Loucy (cell line): ENCODE results near the gene C1QTNF12.

Experiments used
- EZH2phosphoT487 ChIP-seq: fragments of 200-600 bp; IDR thresholded peaks from 2 replicates; pipeline ENCODE4 v1.6.1; 2018; ENCODE audit warnings: antibody characterized with exemption, mild to moderate bottlenecking, moderate library complexity, borderline replicate concordance
- TF ChIP-seq, protein P1 (sequence below): fragments of 200-600 bp; sonication (generic); conservative IDR thresholded peaks from 2 replicates; pipeline ENCODE4 v1.5.1; 2014; ENCODE audit warnings: mild to moderate bottlenecking, antibody characterized with exemption, low read length

DNA sequence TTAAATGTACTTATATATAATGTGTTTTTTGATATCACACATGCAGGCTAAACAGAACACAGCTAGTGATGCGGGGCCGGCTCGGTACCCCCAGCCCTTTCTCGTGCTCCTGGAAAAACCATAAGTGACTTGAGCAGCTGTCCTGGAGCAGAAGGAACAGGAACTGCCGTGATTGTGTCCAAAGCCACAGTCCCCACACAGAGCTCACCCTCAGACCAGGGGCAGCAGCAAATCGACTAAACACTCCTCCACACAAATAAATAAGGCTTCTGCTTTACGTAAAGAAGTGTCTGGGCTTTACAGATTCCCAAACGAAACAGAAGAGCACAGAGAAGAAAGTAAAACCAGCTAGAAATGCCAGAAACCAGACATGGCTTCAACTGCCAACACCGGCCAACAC is 17.5 kb upstream of the C1QTNF12 start:
- TF ChIP-seq, protein P1, sequence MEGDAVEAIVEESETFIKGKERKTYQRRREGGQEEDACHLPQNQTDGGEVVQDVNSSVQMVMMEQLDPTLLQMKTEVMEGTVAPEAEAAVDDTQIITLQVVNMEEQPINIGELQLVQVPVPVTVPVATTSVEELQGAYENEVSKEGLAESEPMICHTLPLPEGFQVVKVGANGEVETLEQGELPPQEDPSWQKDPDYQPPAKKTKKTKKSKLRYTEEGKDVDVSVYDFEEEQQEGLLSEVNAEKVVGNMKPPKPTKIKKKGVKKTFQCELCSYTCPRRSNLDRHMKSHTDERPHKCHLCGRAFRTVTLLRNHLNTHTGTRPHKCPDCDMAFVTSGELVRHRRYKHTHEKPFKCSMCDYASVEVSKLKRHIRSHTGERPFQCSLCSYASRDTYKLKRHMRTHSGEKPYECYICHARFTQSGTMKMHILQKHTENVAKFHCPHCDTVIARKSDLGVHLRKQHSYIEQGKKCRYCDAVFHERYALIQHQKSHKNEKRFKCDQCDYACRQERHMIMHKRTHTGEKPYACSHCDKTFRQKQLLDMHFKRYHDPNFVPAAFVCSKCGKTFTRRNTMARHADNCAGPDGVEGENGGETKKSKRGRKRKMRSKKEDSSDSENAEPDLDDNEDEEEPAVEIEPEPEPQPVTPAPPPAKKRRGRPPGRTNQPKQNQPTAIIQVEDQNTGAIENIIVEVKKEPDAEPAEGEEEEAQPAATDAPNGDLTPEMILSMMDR, result no peak
- no peak for TF ChIP-seq EZH2phosphoT487
